Bronchial epithelial cell (primary cell): ENCODE data around the gene SGSH. TPM values are rescaled to one million over a fixed set of nuclear protein-coding genes. Genes with fewer than 3 reads are reported as not detected.

ENCODE experiments used
- DNase-seq: peaks from one replicate; pipeline ENCODE4 v3.0.0-alpha.2; 2010; ENCODE audit warnings: low read depth
- FAIRE-seq: peaks from 2 replicates; lab custom pipeline; 2011; peaks lifted over from hg19 to GRCh38; lab: Jason Lieb, UNC
- H3K27me3 ChIP-seq: 2 replicates; pipeline ENCODE4 v1.5.1; 2011; ENCODE audit warnings: low read length; ENCODE audit not compliant: control insufficient read depth, insufficient read depth
- H3K36me3 ChIP-seq: 2 replicates; pipeline ENCODE4 v1.5.1; 2011; ENCODE audit warnings: low read length; ENCODE audit not compliant: control insufficient read depth, insufficient read depth
- H3K4me3 ChIP-seq: 2 replicates; pipeline ENCODE4 v1.5.1; 2011; ENCODE audit warnings: mild to moderate bottlenecking, low read depth, low read length, control low read depth
- CTCF ChIP-seq: IDR thresholded peaks from 2 replicates; pipeline ENCODE4 v1.5.1; 2011; ENCODE audit warnings: mild to moderate bottlenecking, moderate library complexity, low read length, control low read depth, inconsistent platforms; ENCODE audit not compliant: insufficient read depth, severe bottlenecking
- total RNA-seq: library from RNA; depleted of rRNA; stranded (reverse); fragments of >200 nt; gene quantifications from 2 replicates; pipeline ENCODE4 v1.2.1, GENCODE V29; 2014

SGSH gene
- total RNA-seq, 1 donor from 2014 or later: 6.1 TPM

GRCh38 chr17:80163336-80163735, 56.8 kb downstream of the SGSH start:
- Histone ChIP-seq H3K27me3 (no peaks in the 10 kb centered on the region), H3K36me3 (no peaks in the 10 kb centered on the region), H3K4me3 (no peak overlapping the region)
- no peak for DNase-seq
- no peak for FAIRE-seq
- no peak for TF ChIP-seq CTCF

- no peak for TF ChIP-seq CTCF
- DNase-seq (no peak), FAIRE-seq (peak; percentile 43)
- H3K27me3 ChIP-seq: no peaks in the 10 kb centered on the region
- H3K4me3 ChIP-seq: no peak overlapping the region
- H3K36me3 ChIP-seq: no peaks in the 10 kb centered on the region
Measured at GRCh38 chr17:80160536-80160935, 59.6 kb downstream of the SGSH start.

Other genes starting within 250 kb of the SGSH start
- gene TBC1D16, start 184.5 kb downstream of the SGSH start, total RNA-seq: 23.7 and 33.2 TPM in 2 replicates
- 0.79 and 1.7 TPM in 2 replicates for gene CCDC40, start 183.7 kb downstream of the SGSH start, total RNA-seq
- 19.1 and 21.1 TPM in 2 replicates for gene GAA, start 118.8 kb downstream of the SGSH start, total RNA-seq
- 101 and 176 TPM in 2 replicates for gene EIF4A3, start 73.2 kb downstream of the SGSH start, total RNA-seq
- gene CARD14, start 50.3 kb downstream of the SGSH start, total RNA-seq: 1.6 and 8.7 TPM in 2 replicates
- 1.3 and 2.6 TPM in 2 replicates for gene SLC26A11, start 94 bp upstream of the SGSH start, total RNA-seq
- gene RNF213, start 40.5 kb upstream of the SGSH start, total RNA-seq: 41.3 and 46.2 TPM in 2 replicates
- 19.5 and 20.6 TPM in 2 replicates for gene ENDOV, start 194.8 kb upstream of the SGSH start, total RNA-seq